Ovary (tissue), 3 donors: ENCODE data around the gene PLCG1.

ENCODE experiments used
- CTCF ChIP-seq, 3 donors: fragments of 450-650 bp in 2 of 3; fragments of 200-600 bp in 1 of 3; IDR thresholded peaks; one replicate each; pipeline versions ENCODE4 v1.5.1 to v1.8.0; 2016 to 2022; ENCODE audit warnings: antibody characterized with exemption in 3 of 3, mild to moderate bottlenecking in 1 of 3
- POLR2A ChIP-seq: fragments of 450-650 bp; IDR thresholded peaks from one replicate; pipeline ENCODE4 v1.6.1; 2017; ENCODE audit warnings: antibody characterized with exemption, mild to moderate bottlenecking, moderate library complexity
- donor health status: DM: no; HTN: no; CAD: no.

GRCh38 chr20:41135888-41136679, 1.3 kb upstream of the PLCG1 start:
- TF ChIP-seq CTCF (IDR thresholded peaks at IDR 0.05) = no peak
- TF ChIP-seq POLR2A = no peak
